ENCODE data around the gene MYL12A.

MYL12A gene

DNA sequence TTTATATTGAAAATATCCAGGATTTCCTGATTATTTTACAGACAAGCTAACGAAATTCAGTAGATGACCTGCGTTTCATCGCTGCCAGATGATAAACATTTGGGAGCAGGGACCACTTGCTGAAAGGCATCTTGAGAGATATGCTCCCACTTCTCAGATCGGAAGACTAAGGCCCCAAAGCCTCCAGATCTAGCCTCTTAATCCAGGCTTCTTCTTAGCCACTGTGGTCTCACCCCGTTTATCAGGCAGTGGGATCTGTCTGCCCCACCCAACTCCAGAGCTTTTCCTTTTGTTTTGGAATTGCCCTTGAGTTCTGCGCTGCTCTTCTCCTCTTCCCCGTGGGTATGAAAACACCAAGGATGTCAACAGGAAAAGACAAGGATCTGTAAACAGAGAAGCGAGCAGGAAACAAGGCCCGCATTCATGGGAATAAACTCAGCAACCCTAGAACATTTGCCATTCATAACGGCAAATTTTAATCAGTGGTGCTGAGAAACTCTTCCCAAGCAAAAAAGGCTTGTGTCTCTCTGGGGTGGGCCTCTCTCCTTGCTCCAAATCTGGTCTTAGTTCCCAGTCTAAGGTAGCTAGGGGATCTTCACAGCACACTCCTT is 35.8 kb downstream of the MYL12A start:
- DNase-seq (ENCODE audit: low read depth): no peak

DNA sequence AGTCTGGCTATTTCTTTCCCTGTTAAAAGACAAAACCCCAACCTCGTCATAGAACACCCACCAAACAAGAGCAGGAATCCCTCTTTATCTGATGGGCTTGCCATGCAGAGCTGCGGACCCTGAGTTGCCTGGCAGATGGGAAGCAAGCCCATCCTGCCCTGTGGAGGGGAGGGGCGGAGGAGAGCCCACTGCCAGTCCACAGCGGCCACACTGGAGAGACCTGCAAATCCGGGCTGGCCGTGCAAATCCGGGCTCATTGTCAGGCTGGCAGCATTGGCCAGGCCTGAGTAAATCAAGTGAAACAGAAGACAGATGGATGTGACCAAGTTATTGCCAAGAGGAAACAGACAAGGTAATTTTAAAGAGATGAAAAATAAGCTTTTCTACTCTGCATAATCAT is 36.3 kb downstream of the MYL12A start:
- no peak for DNase-seq (ENCODE audit: low read depth)

DNA sequence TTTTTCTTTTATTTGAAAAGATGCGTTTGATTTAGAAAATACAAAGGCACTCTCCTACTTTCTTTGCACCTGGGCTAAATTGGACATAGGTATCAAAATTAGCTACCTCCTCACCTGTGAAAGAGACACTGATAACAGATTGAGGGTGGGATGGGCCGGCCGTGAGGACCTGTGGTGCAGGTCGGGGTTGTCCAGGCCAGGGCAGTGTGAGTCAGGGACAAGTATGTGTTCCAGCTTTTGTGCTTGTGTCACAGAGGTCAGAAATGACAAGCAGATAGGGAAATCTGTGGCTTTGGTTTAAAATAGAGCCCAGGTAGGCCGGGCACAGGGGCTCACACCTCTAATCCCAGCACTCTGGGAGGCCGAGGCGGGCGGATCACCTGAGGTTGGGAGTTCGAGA is 36.9 kb downstream of the MYL12A start:
- DNase-seq (ENCODE audit: low read depth): no peak

DNA sequence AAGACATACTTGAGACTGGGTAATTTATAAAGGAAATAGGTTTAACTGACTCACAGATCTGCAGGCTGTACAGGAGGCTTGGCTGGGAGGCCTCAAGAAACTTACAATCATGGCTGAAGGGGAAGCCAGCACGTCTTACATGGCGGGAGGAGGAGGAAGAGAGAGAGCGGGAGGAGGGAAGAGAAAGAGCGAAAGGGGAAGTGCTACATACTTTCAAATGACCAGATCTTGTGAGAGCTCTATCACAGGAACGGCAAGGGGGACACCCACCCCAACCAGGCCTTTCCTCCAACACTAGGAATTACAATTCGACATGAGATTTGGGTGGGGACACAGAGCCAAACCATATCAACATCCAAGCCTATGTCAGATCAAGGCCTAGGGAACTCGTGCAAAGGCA is 38.6 kb downstream of the MYL12A start:
- no peak for DNase-seq (ENCODE audit: low read depth)

DNA sequence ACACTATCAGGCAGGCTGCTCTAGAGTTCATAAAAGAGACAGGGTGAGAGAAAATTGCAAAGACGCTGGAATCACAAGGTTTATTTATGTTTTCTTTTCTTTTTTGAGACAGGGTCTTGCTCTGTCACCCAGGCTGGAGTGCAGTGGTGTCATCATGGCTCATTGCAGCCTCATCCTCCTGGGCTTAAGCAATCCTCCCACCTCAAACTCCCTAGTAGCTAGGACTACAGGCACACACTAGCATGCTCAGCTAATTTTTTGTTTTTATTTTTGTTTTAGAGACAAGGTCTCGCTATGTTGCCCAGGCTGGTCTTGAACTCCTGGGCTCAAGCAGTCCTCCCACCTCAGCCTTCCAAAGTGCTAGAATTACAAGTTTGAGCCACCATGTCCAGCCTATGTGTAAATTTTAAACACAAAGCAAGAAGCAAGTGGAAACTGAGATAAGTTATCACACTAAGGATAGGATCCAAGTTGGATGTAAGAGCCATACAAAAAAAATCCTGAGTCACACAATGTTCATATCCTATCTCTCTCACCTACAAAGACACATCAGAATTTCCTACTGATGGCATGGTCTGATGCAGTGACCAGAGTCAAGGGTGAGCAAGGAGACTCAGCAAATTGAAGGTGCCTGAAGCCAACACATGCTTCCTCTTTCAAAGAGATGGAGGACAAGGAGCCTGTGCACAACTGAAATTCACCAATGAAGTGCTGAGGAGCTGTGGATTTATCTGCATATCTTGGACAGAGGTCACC is 45.8 kb downstream of the MYL12A start:
- no peak for DNase-seq (ENCODE audit: low read depth)

DNA sequence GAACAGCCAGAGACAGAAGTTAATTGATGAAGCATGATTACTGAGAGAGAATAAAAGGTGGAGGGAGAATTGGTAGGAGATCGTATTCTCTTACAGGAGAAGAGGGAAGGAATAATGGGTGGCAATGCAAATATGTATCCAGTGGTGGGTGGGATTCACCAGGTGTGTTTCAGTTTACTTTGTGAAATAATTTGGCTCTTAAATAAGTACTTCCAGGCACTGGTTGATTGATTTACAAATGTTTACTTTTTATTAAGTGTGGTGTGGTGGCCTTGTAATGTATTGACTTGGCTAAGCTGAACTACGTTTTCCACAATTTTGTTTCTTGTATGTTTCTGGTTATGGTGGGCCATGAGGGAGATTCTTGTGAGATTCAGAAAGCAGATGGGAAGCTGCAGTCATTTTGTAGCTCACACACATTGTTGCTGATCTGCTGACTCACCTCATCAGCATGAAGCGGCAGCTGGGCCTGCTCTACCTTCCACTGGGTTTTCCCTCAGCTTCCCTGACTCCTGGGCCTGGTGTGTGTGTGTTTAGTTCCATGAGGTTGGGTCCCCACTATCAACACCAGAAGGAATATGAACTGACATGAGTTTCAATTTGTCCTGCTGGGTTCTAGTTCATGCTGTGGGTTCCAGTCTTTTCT is 47.0 kb downstream of the MYL12A start:
- DNase-seq (ENCODE audit: low read depth): peak; percentile 40

DNA sequence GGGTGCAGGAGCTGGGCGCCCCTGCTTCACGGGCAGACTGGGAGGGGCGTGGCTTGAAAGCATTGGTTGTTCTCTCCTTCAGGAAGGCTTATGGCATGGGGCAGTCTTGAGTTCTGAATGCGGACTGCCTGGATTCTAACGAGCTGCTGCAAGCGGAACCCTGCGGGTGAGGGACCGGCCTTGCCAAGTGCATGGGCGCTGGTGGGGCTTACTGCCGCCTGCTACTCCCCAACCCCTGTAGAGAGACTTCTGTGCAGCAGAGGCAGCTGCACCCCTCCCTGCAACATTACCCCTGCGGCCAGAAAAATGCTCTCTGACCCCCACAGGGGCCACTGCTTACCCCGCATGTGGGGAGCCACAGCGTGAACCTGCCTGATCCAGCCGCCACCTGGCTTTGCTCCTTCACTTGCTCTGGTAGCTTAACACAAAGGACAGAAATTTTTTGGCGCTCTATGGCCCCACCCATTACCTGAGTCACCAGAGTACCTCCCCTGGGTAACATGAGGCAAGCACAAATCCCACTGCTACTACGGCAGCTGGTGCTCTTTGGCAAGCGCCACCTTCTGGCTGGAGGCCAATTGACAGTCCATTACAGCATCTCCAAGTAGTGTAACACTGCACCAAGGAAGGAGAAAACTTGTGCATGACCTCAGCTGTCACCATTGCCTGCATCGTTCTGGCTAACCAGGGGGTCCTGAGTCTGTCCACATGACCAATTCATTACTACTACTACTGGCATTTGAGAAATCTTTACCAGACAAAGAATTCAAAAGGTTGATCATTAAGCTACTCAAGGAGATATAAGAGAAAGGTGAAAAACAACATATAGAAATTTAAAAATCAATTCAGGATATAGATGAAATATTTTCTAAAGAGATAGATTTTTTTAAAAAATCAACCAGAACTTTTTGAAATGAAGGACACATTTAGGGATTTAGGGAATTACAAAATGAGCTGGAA is 49.7 kb downstream of the MYL12A start:
- peak; percentile 92 for DNase-seq (ENCODE audit: low read depth)

DNA sequence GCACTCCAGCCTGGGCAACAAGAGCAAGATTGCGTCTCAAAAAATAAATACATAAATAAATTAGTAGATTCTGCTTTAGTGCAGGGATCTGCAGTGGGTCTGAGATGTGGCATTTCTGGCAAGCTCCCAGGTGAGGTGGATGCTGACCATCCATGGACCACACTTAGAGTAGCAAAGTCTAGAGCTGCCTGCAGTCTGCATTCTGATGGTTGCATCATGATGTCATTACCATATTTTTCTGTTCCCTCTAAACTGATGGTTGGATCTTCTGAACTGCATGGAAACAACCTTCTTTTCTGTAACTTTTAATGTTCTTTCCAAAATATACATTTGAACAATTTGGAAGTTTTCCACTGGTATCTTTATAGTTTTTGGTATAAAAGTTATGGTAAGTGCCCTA is 57.2 kb downstream of the MYL12A start:
- peak; percentile 37 for DNase-seq (ENCODE audit: low read depth)

DNA sequence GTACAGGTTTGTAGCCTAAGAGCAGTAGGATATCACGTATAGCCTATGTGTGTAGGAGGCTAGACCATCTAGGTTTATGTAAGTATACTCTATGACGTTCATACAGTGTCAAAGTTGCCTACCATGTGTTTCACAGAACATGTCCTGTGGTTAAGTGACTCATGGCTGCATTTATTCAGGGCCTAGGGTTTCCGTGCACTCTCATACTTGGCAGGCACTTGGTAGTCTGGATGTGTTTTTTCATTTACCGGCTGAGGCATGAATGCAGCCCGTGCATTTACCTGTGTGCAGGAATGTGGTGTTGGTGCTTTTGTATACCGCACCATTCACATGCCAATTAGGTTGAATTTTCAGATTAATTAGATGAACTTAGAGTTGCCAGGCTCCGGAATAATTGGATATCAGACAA is 57.8 kb downstream of the MYL12A start:
- peak; percentile 98 for DNase-seq (ENCODE audit: low read depth)
